ENCODE data around the gene MYL9.

- TF ChIP-seq CTCF (IDR thresholded peaks at IDR 0.05; ENCODE audit: low read depth, low read length), result no peak
- TF ChIP-seq POLR2A (IDR thresholded peaks at IDR 0.05; ENCODE audit: extremely low read depth, insufficient read length), result no peak
Measured at GRCh38 chr20:36543184-36544133, 2.1 kb downstream of the MYL9 start.

Measured in NB4 (cell line).